Stomach smooth muscle (tissue), 2 donors: ENCODE results near the gene FGF1.
"Not testable (repeated sequence)": the region's sequence is repeated elsewhere in the genome, so short reads cannot be mapped to it uniquely, and the experiment has no call there.

Source experiments
- H3K27ac ChIP-seq: one replicate; pipeline ENCODE4 v1.7.0; 2013; ENCODE audit warnings: mild to moderate bottlenecking, low read length, inconsistent platforms
- H3K27me3 ChIP-seq, 2 donors: one replicate each; pipeline ENCODE4 v1.7.0; 2013; ENCODE audit warnings: low read length in 2 of 2; ENCODE audit not compliant: insufficient read depth in 2 of 2, control insufficient read depth in 1 of 2
- H3K36me3 ChIP-seq, 2 donors: one replicate each; pipeline ENCODE4 v1.7.0; 2013; ENCODE audit warnings: low read length in 2 of 2; ENCODE audit not compliant: control insufficient read depth in 2 of 2, insufficient read depth in 2 of 2
- H3K4me1 ChIP-seq: one replicate; pipeline ENCODE4 v1.7.0; 2013; ENCODE audit warnings: low read length; ENCODE audit not compliant: control insufficient read depth, insufficient read depth
- H3K4me3 ChIP-seq, 2 donors: one replicate each; pipeline ENCODE4 v1.7.0; 2013; ENCODE audit warnings: low read length in 2 of 2
- H3K9ac ChIP-seq, 2 donors: one replicate each; pipeline ENCODE4 v1.7.0; 2013; ENCODE audit warnings: low read length in 2 of 2, mild to moderate bottlenecking in 1 of 2
- H3K9me3 ChIP-seq, 2 donors: one replicate each; pipeline ENCODE4 v1.7.0; 2013; ENCODE audit warnings: low read length in 2 of 2; ENCODE audit not compliant: control insufficient read depth in 2 of 2
- donor health status: healthy.
- donor health status: Pancreatic carcinoma.

FGF1 gene

GRCh38 chr5:142655339-142656267 lies 30.3 kb downstream of the FGF1 start:
- no peaks in the 10 kb centered on the region for H3K4me1 ChIP-seq
- H3K27ac ChIP-seq = peak overlapping the region; percentile 24
- no peak overlapping the region for H3K9ac ChIP-seq
- no peaks in the 10 kb centered on the region for H3K27me3 ChIP-seq
- H3K9me3 ChIP-seq = no peaks in the 10 kb centered on the region
- no peak overlapping the region for H3K4me3 ChIP-seq
- no peaks in the 10 kb centered on the region for H3K36me3 ChIP-seq

DNA sequence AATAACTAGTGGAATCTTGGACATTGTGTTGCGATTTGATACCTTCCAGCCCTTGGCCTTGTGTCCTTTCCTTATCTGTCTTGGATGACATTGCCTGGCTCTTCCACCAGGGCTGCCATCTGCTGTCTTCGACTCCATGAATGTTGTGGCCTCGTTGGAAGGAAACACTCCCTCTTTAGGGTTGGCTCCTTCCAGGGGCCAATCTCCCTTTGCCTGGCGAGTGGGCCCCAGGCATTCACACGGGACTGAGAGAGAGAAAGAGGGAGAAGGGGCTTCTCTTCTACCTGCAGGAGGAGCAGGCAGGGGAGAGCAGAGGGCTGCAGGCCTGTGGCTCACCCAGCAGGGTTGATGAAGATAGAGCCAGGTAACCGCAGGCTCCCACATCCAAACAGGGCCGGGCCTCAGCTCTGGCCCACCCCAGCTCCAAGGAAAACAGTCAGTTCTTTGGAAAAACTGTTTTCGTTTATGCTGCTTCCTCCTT lies 31.3 kb downstream of the FGF1 start:
- no peak overlapping the region for H3K4me3 ChIP-seq
- H3K27me3 ChIP-seq = no peaks in the 10 kb centered on the region
- peak overlapping the region; percentile 24 for H3K27ac ChIP-seq
- no peaks in the 10 kb centered on the region for H3K4me1 ChIP-seq
- no peak overlapping the region for H3K9ac ChIP-seq
- H3K9me3 ChIP-seq = no peaks in the 10 kb centered on the region
- H3K36me3 ChIP-seq = no peaks in the 10 kb centered on the region

GRCh38 chr5:142653321-142653720 lies 32.6 kb downstream of the FGF1 start:
- Histone ChIP-seq H3K36me3 (no peaks in the 10 kb centered on the region), H3K27me3 (no peaks in the 10 kb centered on the region), H3K27ac (no peak overlapping the region), H3K4me3 (no peak overlapping the region), H3K4me1 (no peaks in the 10 kb centered on the region), H3K9me3 (no peaks in the 10 kb centered on the region), H3K9ac (no peak overlapping the region)

- Histone ChIP-seq H3K4me3 (no peak overlapping the region), H3K36me3 (no peaks in the 10 kb centered on the region), H3K9me3 (no peaks in the 10 kb centered on the region), H3K9ac (no peak overlapping the region), H3K27ac (no peak overlapping the region), H3K27me3 (no peaks in the 10 kb centered on the region), H3K4me1 (no peaks in the 10 kb centered on the region)
These were observed 33.3 kb downstream of the FGF1 start for GRCh38 chr5:142652563-142652962.

DNA sequence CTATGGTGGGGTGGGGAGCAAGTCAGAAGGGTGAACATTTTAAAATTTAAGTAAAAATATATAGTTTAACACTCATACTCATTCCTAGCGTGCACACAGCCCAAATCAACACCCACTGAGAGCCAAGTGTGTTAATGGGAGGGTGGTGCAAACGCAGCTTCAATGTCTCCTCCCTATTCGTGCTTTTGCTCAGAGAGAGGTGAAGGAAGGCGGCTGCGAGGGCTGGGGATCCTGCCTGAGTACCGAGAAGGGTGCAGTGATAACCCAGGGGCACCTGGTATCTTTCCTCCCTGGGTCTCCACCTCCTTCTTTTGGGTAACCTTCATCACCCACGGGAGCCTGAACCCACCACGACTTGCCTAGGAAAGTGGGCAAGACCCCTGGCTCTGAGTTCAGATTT lies 35.0 kb downstream of the FGF1 start:
- Histone ChIP-seq H3K9me3 (no peaks in the 10 kb centered on the region), H3K4me3 (no peak overlapping the region), H3K36me3 (no peaks in the 10 kb centered on the region), H3K27me3 (no peaks in the 10 kb centered on the region), H3K9ac (no peak overlapping the region), H3K4me1 (no peaks in the 10 kb centered on the region), H3K27ac (no peak overlapping the region)

GRCh38 chr5:142650060-142650459 lies 35.8 kb downstream of the FGF1 start:
- Histone ChIP-seq H3K36me3 (no peaks in the 10 kb centered on the region), H3K9ac (no peak overlapping the region), H3K27me3 (no peaks in the 10 kb centered on the region), H3K27ac (no peak overlapping the region), H3K4me1 (peaks cover 3% of the 10 kb centered on the region), H3K4me3 (no peak overlapping the region), H3K9me3 (no peaks in the 10 kb centered on the region)

DNA sequence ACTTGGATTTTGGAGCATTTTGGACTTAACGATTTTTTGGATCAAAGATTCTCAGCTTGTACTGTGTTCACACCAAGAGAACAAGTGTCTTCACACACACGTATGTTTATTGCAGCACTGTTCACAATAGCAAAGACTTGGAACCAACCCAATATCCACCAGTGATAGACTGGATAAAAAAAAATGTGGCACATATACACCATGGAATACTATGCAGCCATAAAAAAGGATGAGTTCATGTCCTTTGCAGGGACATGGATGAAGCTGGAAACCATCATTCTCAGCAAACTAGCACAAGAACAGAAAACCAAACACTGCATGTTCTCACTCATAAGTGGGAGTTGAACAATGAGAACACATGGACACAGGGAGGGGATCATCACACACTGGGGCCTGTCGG lies 37.8 kb downstream of the FGF1 start:
- H3K27ac ChIP-seq, H3K4me3 ChIP-seq, H3K27me3 ChIP-seq, H3K9ac ChIP-seq, H3K9me3 ChIP-seq, H3K36me3 ChIP-seq, H3K4me1 ChIP-seq: not testable (repeated sequence)

DNA sequence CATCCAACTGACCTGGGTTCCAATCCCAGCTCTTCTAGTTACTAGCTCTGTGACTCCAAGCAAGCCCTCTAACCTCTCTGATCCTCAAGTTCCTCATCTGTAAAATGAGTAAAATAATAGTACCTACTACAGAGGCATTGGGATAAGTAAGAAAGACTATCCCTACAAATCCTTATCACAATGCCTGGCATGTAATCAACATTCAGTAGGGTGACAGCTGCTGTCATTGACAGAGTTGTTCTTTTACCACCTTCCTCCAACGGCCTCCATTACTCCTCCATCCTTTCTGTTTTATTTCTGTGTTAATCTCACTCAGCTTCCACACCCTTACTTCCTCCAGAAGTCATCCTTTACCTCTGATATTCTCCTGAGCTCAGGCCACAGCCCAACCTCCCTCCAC lies 40.4 kb downstream of the FGF1 start:
- Histone ChIP-seq H3K4me3 (peak overlapping the region in 1 of 2 donors; percentile 44), H3K4me1 (peaks cover 9% of the 10 kb centered on the region), H3K27me3 (no peaks in the 10 kb centered on the region), H3K27ac (peak overlapping the region; percentile 6), H3K36me3 (no peaks in the 10 kb centered on the region), H3K9ac (peak overlapping the region in 1 of 2 donors; percentile 36), H3K9me3 (no peaks in the 10 kb centered on the region)

- H3K4me3 ChIP-seq = peak overlapping the region in 1 of 2 donors; percentile 44
- H3K4me1 ChIP-seq = peaks cover 9% of the 10 kb centered on the region
- H3K27ac ChIP-seq = peak overlapping the region; percentile 6
- H3K27me3 ChIP-seq = no peaks in the 10 kb centered on the region
- no peaks in the 10 kb centered on the region for H3K9me3 ChIP-seq
- no peaks in the 10 kb centered on the region for H3K36me3 ChIP-seq
- H3K9ac ChIP-seq = peak overlapping the region in 1 of 2 donors; percentile 36
These were observed 41.1 kb downstream of the FGF1 start for GRCh38 chr5:142644640-142645361.

GRCh38 chr5:142644127-142644526 lies 41.8 kb downstream of the FGF1 start:
- Histone ChIP-seq H3K9me3 (no peaks in the 10 kb centered on the region), H3K27ac (no peak overlapping the region), H3K36me3 (no peaks in the 10 kb centered on the region), H3K27me3 (no peaks in the 10 kb centered on the region), H3K4me1 (peaks cover 9% of the 10 kb centered on the region), H3K4me3 (no peak overlapping the region), H3K9ac (no peak overlapping the region)
